ENCODE measurements around the gene GRIK4. TPM values are rescaled to one million over a fixed set of nuclear protein-coding genes. Genes with fewer than 3 reads are reported as not detected.

Gene GRIK4
- total RNA-seq, 2 experiments from 2014 or later = not detected

DNA sequence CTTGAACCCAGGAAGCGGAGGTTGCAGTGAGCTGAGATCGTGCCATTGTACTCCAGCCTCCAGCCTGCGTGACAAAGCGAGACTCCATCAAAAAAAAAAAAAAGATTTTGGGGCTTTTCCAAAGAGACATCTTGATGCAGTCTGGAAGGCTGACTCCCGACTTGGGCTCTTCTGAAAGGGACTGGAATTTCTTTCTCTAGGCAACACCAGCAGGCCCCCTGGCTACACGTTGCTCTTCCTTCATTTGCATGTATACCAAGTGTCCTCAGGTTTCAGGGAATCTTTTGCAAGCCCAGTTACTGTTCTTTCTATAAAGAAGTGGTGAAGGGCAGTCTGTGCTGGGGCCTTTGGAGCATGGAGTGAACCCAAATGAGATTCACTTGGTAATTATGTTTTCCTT, 211.0 kb downstream of the GRIK4 start:
- Mint-ChIP-seq H3K27ac (no peak overlapping the region), H3K4me3 (no peak overlapping the region), H3K36me3 (ENCODE audit: low read depth) (no peaks in the 10 kb centered on the region), H3K27me3 (peaks cover 39% of the 10 kb centered on the region), H3K4me1 (ENCODE audit: low read depth) (no peaks in the 10 kb centered on the region), H3K9me3 (no peaks in the 10 kb centered on the region)
- ChIA-PET POLR2A (no interaction called here), CTCF (no interaction called here)
- Histone ChIP-seq H3K27ac (ENCODE audit: low read depth in 1 of 2, low read length in 2 of 2) (no peak overlapping the region), H3K4me1 (ENCODE audit: insufficient read depth, low read length) (no peaks in the 10 kb centered on the region), H3K27me3 (ENCODE audit: control insufficient read depth in 1 of 2, insufficient read depth in 2 of 2, low read length in 2 of 2) (peaks cover 4 to 8% of the 10 kb centered on the region in 2 experiments), H3K9me3 (ENCODE audit: control insufficient read depth in 1 of 2, insufficient read depth in 1 of 2, low read length in 2 of 2) (peaks cover 0 to 8% of the 10 kb centered on the region in 2 experiments), H3K36me3 (ENCODE audit: insufficient read depth, low read length) (no peaks in the 10 kb centered on the region), H3K4me3 (ENCODE audit: low read length) (no peak overlapping the region)
- no peak for ATAC-seq (ENCODE audit: poor library complexity)
- DNase-seq = no peak
- intact Hi-C loops (cut with DNase I, micrococcal nuclease) = no loop called here
- TF ChIP-seq, protein P1, sequence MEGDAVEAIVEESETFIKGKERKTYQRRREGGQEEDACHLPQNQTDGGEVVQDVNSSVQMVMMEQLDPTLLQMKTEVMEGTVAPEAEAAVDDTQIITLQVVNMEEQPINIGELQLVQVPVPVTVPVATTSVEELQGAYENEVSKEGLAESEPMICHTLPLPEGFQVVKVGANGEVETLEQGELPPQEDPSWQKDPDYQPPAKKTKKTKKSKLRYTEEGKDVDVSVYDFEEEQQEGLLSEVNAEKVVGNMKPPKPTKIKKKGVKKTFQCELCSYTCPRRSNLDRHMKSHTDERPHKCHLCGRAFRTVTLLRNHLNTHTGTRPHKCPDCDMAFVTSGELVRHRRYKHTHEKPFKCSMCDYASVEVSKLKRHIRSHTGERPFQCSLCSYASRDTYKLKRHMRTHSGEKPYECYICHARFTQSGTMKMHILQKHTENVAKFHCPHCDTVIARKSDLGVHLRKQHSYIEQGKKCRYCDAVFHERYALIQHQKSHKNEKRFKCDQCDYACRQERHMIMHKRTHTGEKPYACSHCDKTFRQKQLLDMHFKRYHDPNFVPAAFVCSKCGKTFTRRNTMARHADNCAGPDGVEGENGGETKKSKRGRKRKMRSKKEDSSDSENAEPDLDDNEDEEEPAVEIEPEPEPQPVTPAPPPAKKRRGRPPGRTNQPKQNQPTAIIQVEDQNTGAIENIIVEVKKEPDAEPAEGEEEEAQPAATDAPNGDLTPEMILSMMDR (IDR thresholded peaks at IDR 0.05) = no peak

DNA sequence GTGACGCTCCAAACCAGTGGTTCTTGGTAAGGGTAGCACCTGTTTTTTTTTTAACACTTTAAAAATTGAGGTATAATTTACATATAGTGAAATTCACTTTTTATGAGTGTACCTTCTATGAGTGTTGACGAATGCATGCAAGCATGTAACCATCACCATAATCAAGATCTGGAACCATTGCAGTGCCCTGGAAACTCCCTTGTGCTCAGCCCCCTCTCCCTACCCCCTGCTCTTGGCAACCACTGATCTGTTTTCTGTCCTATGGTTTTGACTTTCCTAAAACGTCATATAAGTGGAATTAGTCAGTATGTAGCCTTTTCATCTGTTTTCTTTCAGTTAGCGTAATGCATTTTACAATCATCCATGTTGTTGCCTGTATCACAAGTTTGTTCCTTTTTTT, 212.2 kb downstream of the GRIK4 start:
- no peak for ATAC-seq (ENCODE audit: poor library complexity)
- no peak for DNase-seq
- Histone ChIP-seq H3K4me3 (ENCODE audit: low read length) (no peak overlapping the region), H3K27ac (ENCODE audit: low read depth in 1 of 2, low read length in 2 of 2) (no peak overlapping the region), H3K27me3 (ENCODE audit: control insufficient read depth in 1 of 2, insufficient read depth in 2 of 2, low read length in 2 of 2) (peaks cover 2 to 4% of the 10 kb centered on the region in 2 experiments), H3K9me3 (ENCODE audit: control insufficient read depth in 1 of 2, insufficient read depth in 1 of 2, low read length in 2 of 2) (peaks cover 0 to 14% of the 10 kb centered on the region in 2 experiments), H3K36me3 (ENCODE audit: insufficient read depth, low read length) (no peaks in the 10 kb centered on the region), H3K4me1 (ENCODE audit: insufficient read depth, low read length) (no peaks in the 10 kb centered on the region)
- H3K36me3 Mint-ChIP-seq (ENCODE audit: low read depth) = no peaks in the 10 kb centered on the region
- ChIA-PET POLR2A (no interaction called here), CTCF (no interaction called here)
- no peak overlapping the region for H3K4me3 Mint-ChIP-seq
- peaks cover 5% of the 10 kb centered on the region for H3K9me3 Mint-ChIP-seq
- H3K27ac Mint-ChIP-seq = no peak overlapping the region
- TF ChIP-seq, protein P1 (IDR thresholded peaks at IDR 0.05) = no peak
- H3K4me1 Mint-ChIP-seq (ENCODE audit: low read depth) = no peaks in the 10 kb centered on the region
- intact Hi-C loops (cut with DNase I, micrococcal nuclease) = no loop called here
- peaks cover 28% of the 10 kb centered on the region for H3K27me3 Mint-ChIP-seq

DNA sequence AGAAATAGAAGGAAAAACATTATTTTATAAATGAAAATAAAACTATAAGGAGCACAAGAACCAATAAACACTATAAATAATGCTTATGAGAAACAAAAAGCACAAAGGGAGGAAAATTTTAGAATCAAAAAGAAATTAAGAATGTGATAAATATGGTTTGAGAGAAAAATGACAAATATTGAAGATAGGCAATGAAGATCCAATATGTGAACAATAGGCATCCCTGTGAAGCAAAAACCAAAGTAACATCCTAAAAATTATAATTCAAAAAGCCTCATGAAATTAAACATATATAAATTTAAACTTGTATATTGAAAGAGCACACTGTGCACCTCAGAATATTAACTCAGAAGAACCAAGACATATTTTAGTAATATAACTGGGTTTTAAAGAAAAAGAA, 216.2 kb downstream of the GRIK4 start:
- H3K4me1 Mint-ChIP-seq (ENCODE audit: low read depth) = no peaks in the 10 kb centered on the region
- POLR2A ChIA-PET = no interaction called here
- Histone ChIP-seq H3K27ac (ENCODE audit: low read depth in 1 of 2, low read length in 2 of 2) (no peak overlapping the region), H3K27me3 (ENCODE audit: control insufficient read depth in 1 of 2, insufficient read depth in 2 of 2, low read length in 2 of 2) (no peaks in the 10 kb centered on the region), H3K4me1 (ENCODE audit: insufficient read depth, low read length) (no peaks in the 10 kb centered on the region), H3K4me3 (ENCODE audit: low read length) (no peak overlapping the region), H3K36me3 (ENCODE audit: insufficient read depth, low read length) (no peaks in the 10 kb centered on the region), H3K9me3 (ENCODE audit: control insufficient read depth in 1 of 2, insufficient read depth in 1 of 2, low read length in 2 of 2) (peaks cover 0 to 14% of the 10 kb centered on the region in 2 experiments)
- DNase-seq (no peak), ATAC-seq (ENCODE audit: poor library complexity) (no peak)
- H3K9me3 Mint-ChIP-seq = peaks cover 14% of the 10 kb centered on the region
- no peak overlapping the region for H3K4me3 Mint-ChIP-seq
- intact Hi-C loops (cut with DNase I, micrococcal nuclease) = no loop called here
- CTCF ChIA-PET = no interaction called here
- TF ChIP-seq, protein P1 (IDR thresholded peaks at IDR 0.05) = no peak
- no peaks in the 10 kb centered on the region for H3K36me3 Mint-ChIP-seq (ENCODE audit: low read depth)
- no peak overlapping the region for H3K27ac Mint-ChIP-seq
- peaks cover 10% of the 10 kb centered on the region for H3K27me3 Mint-ChIP-seq

All from CD4-positive, alpha-beta T cell (primary cell).